Natural killer cell (primary cell): ENCODE measurements around the gene POU6F2. TPM values are rescaled to one million over a fixed set of nuclear protein-coding genes. Genes with fewer than 3 reads are reported as not detected.

Experiments used
- ATAC-seq, 3 donors: fragments of 150-1000 bp in 2 of 3; fragments of 200-7000 bp in 1 of 3; cut with Tn5 transposase; 1 replicate in 1 of 3; 2 replicates in 2 of 3; pipeline ENCODE4 v1.10.0; 2021; ENCODE audit warnings: mild to moderate bottlenecking in 2 of 3, moderate library complexity in 2 of 3
- DNase-seq, 2 donors: peaks; one replicate each; pipeline versions ENCODE4 v3.0.0 to v3.0.0-alpha.2; 2013 to 2021; ENCODE audit warnings: mixed read lengths in 1 of 2
- H3K27ac ChIP-seq: one replicate; pipeline ENCODE4 v1.5.1; 2013; ENCODE audit warnings: mild to moderate bottlenecking, low read length
- H3K27me3 ChIP-seq: one replicate; pipeline ENCODE4 v1.6.1; 2013; ENCODE audit warnings: low read length; ENCODE audit not compliant: control insufficient read depth, insufficient read depth
- H3K36me3 ChIP-seq: one replicate; pipeline ENCODE4 v1.6.1; 2013; ENCODE audit warnings: low read length; ENCODE audit not compliant: control insufficient read depth, insufficient read depth
- H3K4me1 ChIP-seq: one replicate; pipeline ENCODE4 v1.6.1; 2013; ENCODE audit warnings: low read length; ENCODE audit not compliant: control insufficient read depth, insufficient read depth
- H3K4me3 ChIP-seq: one replicate; pipeline ENCODE4 v1.5.1; 2013; ENCODE audit warnings: low read length
- H3K9me3 ChIP-seq: one replicate; pipeline ENCODE4 v1.6.1; 2013; ENCODE audit warnings: low read length; ENCODE audit not compliant: control insufficient read depth, insufficient read depth
- H3K27ac Mint-ChIP-seq, 2 donors: one replicate each; pipeline ENCODE4 v1.8.0; 2022; ENCODE audit warnings: mild to moderate bottlenecking in 2 of 2, mixed read lengths in 2 of 2, moderate library complexity in 1 of 2
- H3K27me3 Mint-ChIP-seq, 2 donors: one replicate each; pipeline ENCODE4 v1.8.0; 2022; ENCODE audit warnings: low read depth in 2 of 2, mixed read lengths in 2 of 2
- H3K36me3 Mint-ChIP-seq: one replicate; pipeline ENCODE4 v1.8.0; 2022; ENCODE audit warnings: mixed read lengths
- H3K4me1 Mint-ChIP-seq, 2 donors: one replicate each; pipeline ENCODE4 v1.8.0; 2022; ENCODE audit warnings: mixed read lengths in 2 of 2
- H3K4me3 Mint-ChIP-seq: one replicate; pipeline ENCODE4 v1.8.0; 2022; ENCODE audit warnings: mild to moderate bottlenecking, moderate library complexity, mixed read lengths
- H3K9me3 Mint-ChIP-seq, 2 donors: one replicate each; pipeline ENCODE4 v1.8.0; 2022; ENCODE audit warnings: mixed read lengths in 2 of 2
- WGBS: methylation state at CpG from one replicate; pipeline ENCODE4 v1.1.7; 2013; ENCODE audit warnings: missing lambda C conversion rate; ENCODE audit not compliant: insufficient coverage; 5-methylcytosine and 5-hydroxymethylcytosine counted together
- intact Hi-C: fragments of 100-400 bp; cut with micrococcal nuclease; formaldehyde crosslinking; loops from one replicate; pipeline ENCODE4 v1.14.2; 2022
- total RNA-seq, 4 donors: library from RNA; stranded (reverse); fragments of 120-200 nt in 1 of 4; gene quantifications; one replicate each; pipeline versions ENCODE4 v1.2.3 to v1.2.4, GENCODE V29; 2013 to 2022
- TF ChIP-seq, protein P1 (sequence below): fragments of 200-600 bp; IDR thresholded peaks from one replicate; pipeline ENCODE4 v1.8.0; 2022; ENCODE audit warnings: antibody characterized with exemption

POU6F2 gene
- total RNA-seq, 3 donors from 2014 or later (not counting 1 experiment from before 2014, with no cell fraction given), result 0.28 to 0.29 TPM; not detected in 1

DNA sequence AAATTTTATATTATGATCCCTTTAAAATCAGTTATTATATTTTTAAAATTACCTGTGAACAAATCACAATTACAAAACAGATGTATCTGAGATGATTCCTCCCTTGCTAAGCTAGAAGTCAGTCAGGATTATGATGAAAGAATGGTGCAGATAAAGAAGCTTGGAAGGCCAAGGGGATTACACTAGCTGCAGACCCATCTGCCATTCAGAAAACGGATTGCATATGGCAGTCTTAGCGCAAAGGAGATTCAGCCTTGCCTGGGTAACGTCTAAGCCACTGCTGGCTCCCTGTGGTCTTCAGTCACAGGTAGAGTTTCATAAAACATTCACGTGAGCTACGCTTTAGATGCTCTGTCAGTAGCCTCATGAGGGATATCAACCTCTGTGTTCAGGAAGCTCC, 222.2 kb downstream of the POU6F2 start:
- H3K9me3 Mint-ChIP-seq, result no peaks in the 10 kb centered on the region
- H3K4me1 Mint-ChIP-seq, result no peaks in the 10 kb centered on the region
- Histone ChIP-seq H3K9me3 (no peaks in the 10 kb centered on the region), H3K36me3 (no peaks in the 10 kb centered on the region), H3K27me3 (no peaks in the 10 kb centered on the region), H3K4me3 (no peak overlapping the region), H3K4me1 (no peaks in the 10 kb centered on the region), H3K27ac (no peak overlapping the region)
- ATAC-seq (no peak), DNase-seq (no peak)
- H3K27ac Mint-ChIP-seq, result no peak overlapping the region
- no peak overlapping the region for H3K4me3 Mint-ChIP-seq
- no peaks in the 10 kb centered on the region for H3K36me3 Mint-ChIP-seq
- no peaks in the 10 kb centered on the region for H3K27me3 Mint-ChIP-seq
- intact Hi-C loops, result no loop called here
- WGBS, result 83% methylated on average over 5 of the region's 5 CpGs
- TF ChIP-seq, protein P1, sequence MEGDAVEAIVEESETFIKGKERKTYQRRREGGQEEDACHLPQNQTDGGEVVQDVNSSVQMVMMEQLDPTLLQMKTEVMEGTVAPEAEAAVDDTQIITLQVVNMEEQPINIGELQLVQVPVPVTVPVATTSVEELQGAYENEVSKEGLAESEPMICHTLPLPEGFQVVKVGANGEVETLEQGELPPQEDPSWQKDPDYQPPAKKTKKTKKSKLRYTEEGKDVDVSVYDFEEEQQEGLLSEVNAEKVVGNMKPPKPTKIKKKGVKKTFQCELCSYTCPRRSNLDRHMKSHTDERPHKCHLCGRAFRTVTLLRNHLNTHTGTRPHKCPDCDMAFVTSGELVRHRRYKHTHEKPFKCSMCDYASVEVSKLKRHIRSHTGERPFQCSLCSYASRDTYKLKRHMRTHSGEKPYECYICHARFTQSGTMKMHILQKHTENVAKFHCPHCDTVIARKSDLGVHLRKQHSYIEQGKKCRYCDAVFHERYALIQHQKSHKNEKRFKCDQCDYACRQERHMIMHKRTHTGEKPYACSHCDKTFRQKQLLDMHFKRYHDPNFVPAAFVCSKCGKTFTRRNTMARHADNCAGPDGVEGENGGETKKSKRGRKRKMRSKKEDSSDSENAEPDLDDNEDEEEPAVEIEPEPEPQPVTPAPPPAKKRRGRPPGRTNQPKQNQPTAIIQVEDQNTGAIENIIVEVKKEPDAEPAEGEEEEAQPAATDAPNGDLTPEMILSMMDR, result no peak

DNA sequence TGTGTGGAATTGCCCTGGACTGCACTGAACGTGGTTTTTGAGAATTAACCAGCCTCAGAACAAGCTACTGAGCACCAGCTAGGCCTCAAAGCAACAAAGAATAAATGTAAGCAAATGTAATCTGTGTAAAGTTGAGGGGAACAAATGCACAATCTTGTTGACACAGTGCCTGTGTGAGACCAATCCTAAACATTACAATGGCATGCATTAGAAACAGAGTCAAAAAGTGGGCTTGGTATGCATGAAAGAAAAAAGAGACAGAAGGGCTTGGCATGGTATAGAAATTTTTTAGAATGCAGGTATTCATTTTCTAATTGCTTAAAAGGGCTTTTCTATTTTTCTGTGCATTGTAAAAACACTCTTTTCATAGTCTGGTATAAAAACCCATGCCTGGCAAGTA, 224.3 kb downstream of the POU6F2 start:
- TF ChIP-seq, protein P1, result no peak
- Histone ChIP-seq H3K27me3 (no peaks in the 10 kb centered on the region), H3K9me3 (no peaks in the 10 kb centered on the region), H3K4me3 (no peak overlapping the region), H3K27ac (no peak overlapping the region), H3K4me1 (no peaks in the 10 kb centered on the region), H3K36me3 (no peaks in the 10 kb centered on the region)
- ATAC-seq (no peak), DNase-seq (no peak)
- no peak overlapping the region for H3K4me3 Mint-ChIP-seq
- no peaks in the 10 kb centered on the region for H3K9me3 Mint-ChIP-seq
- intact Hi-C loops, result no loop called here
- H3K27me3 Mint-ChIP-seq, result no peaks in the 10 kb centered on the region
- WGBS, result 71% methylated on average over 1 of the region's 1 CpG
- H3K27ac Mint-ChIP-seq, result no peak overlapping the region
- H3K4me1 Mint-ChIP-seq, result no peaks in the 10 kb centered on the region
- no peaks in the 10 kb centered on the region for H3K36me3 Mint-ChIP-seq

DNA sequence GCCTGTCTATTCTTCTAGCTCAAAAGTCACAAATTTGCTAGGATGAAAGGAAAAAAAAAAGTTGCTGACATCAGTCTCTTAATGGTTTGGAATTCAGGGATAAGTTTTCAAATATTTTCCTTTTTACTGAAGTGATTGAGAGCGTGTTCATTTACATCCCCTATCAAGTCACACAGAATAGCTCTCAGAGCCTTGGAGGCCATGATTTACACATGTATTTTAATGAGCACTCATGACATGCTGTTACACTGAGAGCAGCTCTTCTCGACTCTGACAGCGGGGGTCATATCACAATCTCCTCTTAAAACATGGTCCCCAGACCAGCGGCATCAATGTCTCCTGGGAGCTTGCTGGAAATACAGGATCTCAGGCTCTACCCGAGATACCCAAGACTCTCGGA, 232.7 kb downstream of the POU6F2 start:
- H3K36me3 ChIP-seq, result no peaks in the 10 kb centered on the region
- no peaks in the 10 kb centered on the region for H3K36me3 Mint-ChIP-seq
- H3K27me3 Mint-ChIP-seq, result no peaks in the 10 kb centered on the region
- intact Hi-C loops, result no loop called here
- TF ChIP-seq, protein P1, result no peak
- ATAC-seq, result no peak
- H3K27me3 ChIP-seq, result no peaks in the 10 kb centered on the region
- H3K9me3 Mint-ChIP-seq, result no peaks in the 10 kb centered on the region
- H3K4me3 ChIP-seq, result no peak overlapping the region
- no peaks in the 10 kb centered on the region for H3K4me1 Mint-ChIP-seq
- DNase-seq, result no peak
- WGBS, result 90% methylated on average over 5 of the region's 6 CpGs
- H3K4me3 Mint-ChIP-seq, result no peak overlapping the region
- H3K4me1 ChIP-seq, result no peaks in the 10 kb centered on the region
- no peak overlapping the region for H3K27ac Mint-ChIP-seq
- H3K27ac ChIP-seq, result no peak overlapping the region
- no peaks in the 10 kb centered on the region for H3K9me3 ChIP-seq

DNA sequence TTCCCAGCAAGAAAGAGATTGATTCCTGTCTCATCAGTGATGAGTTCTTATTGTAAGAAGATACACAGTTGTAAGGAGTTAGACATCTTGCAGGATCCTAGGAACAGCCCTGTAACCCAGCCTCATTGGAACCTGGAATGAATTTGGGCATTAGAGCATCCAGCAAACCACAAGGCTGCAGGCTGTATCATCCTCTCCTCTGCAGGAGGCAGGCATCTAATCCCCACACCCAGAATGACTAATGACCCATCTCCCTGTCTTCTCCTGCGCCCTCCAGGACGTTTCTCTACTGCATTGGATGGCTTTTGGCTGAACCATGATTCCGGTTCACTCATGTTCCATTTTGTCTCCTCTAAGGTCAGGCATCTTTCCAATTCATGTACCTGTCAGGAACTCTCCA, 233.9 kb downstream of the POU6F2 start:
- no peaks in the 10 kb centered on the region for H3K9me3 Mint-ChIP-seq

More for the DNA sequence above, 233.9 kb downstream of the POU6F2 start:
- Histone ChIP-seq H3K27me3 (no peaks in the 10 kb centered on the region), H3K36me3 (no peaks in the 10 kb centered on the region), H3K4me1 (no peaks in the 10 kb centered on the region), H3K27ac (no peak overlapping the region), H3K9me3 (no peaks in the 10 kb centered on the region), H3K4me3 (no peak overlapping the region)
- 63% methylated on average over 3 of the region's 3 CpGs for WGBS
- Mint-ChIP-seq H3K4me3 (no peak overlapping the region), H3K27me3 (no peaks in the 10 kb centered on the region), H3K4me1 (no peaks in the 10 kb centered on the region), H3K27ac (no peak overlapping the region), H3K36me3 (no peaks in the 10 kb centered on the region)
- ATAC-seq (no peak), DNase-seq (no peak)
- intact Hi-C loops, result no loop called here
- TF ChIP-seq, protein P1, result no peak
